DMS114 treated with DMSO at 0.1 percent for 48 hours (cell line): ENCODE results near the gene MYL11.
A peak's percentile ranks its signal among the peaks of the same experiment; 100 is the strongest.
"Not testable (repeated sequence)": the region's sequence is repeated elsewhere in the genome, so short reads cannot be mapped to it uniquely, and the experiment has no call there.

Experiments used
- DNase-seq: peaks from one replicate; lab custom pipeline; 2025; ENCODE audit not compliant: unreplicated experiment; lab: John Stamatoyannopoulos, UW

Gene MYL11

GRCh38 chr16:30395155-30395991, 20.8 kb downstream of the MYL11 start, which contains the start of gene ZNF48:
Gene ZNF48 (plus strand): TSS chr16:30395420. CDS start chr16:30395795, 375 bp downstream.
- peak; percentile 57 for DNase-seq

GRCh38 chr16:30395992-30396585, 21.5 kb downstream of the MYL11 start:
- DNase-seq, result no peak

- not testable (repeated sequence) for DNase-seq
Observed at GRCh38 chr16:30396627-30397026, 22.0 kb downstream of the MYL11 start.

- DNase-seq, result no peak
Observed at GRCh38 chr16:30397056-30397455, 22.5 kb downstream of the MYL11 start.

- DNase-seq, result no peak
Observed at GRCh38 chr16:30397776-30398660, 23.4 kb downstream of the MYL11 start.

- DNase-seq, result no peak
Observed at GRCh38 chr16:30398661-30399434, 24.2 kb downstream of the MYL11 start.

- DNase-seq, result no peak
Observed at GRCh38 chr16:30399435-30400186, 25.0 kb downstream of the MYL11 start.

- DNase-seq, result no peak
Observed at GRCh38 chr16:30401768-30402425, 27.3 kb downstream of the MYL11 start.

- no peak for DNase-seq
Observed at GRCh38 chr16:30406795-30407101, 32.1 kb downstream of the MYL11 start.

GRCh38 chr16:30407102-30407803, 32.7 kb downstream of the MYL11 start, which contains the start of gene ZNF771:
Gene ZNF771 (plus strand): TSS chr16:30407606. CDS start chr16:30408054, 448 bp downstream.
- DNase-seq, result peak; percentile 77

- no peak for DNase-seq
Observed at GRCh38 chr16:30407804-30408534, 33.4 kb downstream of the MYL11 start.

- peak; percentile 80 for DNase-seq
Observed at GRCh38 chr16:30409125-30410060, 34.8 kb downstream of the MYL11 start.

- no peak for DNase-seq
Observed at GRCh38 chr16:30413112-30413806, 38.7 kb downstream of the MYL11 start.

GRCh38 chr16:30414159-30414558, 39.6 kb downstream of the MYL11 start:
- no peak for DNase-seq

- no peak for DNase-seq
Observed at GRCh38 chr16:30416047-30416603, 41.5 kb downstream of the MYL11 start.
